Measurements from ENCODE around the gene MTARC1.

MTARC1 gene

DNA sequence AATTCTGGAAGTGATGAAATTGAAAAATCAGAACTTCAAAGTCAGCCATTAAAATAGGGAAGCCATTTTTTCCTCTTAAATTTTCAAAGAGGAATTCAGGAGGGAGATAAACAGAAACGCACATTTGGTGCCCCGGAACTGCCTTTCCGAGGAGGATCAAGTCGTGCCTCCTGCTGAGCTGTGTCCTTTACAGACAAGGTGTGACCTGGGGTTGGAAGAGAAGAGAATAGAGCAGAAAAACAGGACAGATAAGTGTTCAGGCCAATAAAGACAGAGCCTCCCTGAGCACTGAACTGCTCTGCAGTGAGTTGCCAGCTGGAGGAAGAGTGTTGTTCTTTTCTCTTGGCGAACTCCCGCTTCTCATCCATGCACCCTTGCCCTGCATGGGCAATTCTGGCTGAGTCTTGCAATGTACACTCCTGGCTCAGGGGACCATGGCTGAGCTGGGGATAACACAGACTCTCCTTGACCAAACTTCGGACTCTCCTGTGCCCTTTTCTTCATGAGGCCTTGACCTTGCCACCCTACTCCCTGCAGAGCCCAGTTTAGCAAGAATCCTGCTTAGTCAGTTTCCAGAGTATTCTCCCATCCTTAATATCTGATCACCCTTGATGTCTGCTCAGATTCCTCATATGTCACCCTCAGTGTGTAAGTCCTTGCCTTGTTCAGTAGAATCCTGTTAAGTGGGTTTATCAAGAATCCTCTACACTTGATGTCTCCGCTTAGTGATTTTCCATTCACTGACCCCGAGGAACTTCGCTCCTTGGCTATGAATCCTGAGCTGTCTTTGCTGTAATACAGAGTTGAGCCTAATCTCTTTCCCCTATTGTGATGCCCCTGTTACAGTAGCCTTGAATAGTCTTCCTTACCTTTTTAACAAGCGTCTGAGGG, 1.3 kb upstream of the MTARC1 start:
- Histone ChIP-seq H3K27me3 (ENCODE audit: insufficient read depth, poor library complexity, severe bottlenecking) (no peaks in the 10 kb centered on the region), H3K27ac (replicated peaks) (no peak overlapping the region), H3K4me3 (replicated peaks; ENCODE audit: insufficient read depth, low read length) (no peak overlapping the region)
- TF ChIP-seq, protein P1, sequence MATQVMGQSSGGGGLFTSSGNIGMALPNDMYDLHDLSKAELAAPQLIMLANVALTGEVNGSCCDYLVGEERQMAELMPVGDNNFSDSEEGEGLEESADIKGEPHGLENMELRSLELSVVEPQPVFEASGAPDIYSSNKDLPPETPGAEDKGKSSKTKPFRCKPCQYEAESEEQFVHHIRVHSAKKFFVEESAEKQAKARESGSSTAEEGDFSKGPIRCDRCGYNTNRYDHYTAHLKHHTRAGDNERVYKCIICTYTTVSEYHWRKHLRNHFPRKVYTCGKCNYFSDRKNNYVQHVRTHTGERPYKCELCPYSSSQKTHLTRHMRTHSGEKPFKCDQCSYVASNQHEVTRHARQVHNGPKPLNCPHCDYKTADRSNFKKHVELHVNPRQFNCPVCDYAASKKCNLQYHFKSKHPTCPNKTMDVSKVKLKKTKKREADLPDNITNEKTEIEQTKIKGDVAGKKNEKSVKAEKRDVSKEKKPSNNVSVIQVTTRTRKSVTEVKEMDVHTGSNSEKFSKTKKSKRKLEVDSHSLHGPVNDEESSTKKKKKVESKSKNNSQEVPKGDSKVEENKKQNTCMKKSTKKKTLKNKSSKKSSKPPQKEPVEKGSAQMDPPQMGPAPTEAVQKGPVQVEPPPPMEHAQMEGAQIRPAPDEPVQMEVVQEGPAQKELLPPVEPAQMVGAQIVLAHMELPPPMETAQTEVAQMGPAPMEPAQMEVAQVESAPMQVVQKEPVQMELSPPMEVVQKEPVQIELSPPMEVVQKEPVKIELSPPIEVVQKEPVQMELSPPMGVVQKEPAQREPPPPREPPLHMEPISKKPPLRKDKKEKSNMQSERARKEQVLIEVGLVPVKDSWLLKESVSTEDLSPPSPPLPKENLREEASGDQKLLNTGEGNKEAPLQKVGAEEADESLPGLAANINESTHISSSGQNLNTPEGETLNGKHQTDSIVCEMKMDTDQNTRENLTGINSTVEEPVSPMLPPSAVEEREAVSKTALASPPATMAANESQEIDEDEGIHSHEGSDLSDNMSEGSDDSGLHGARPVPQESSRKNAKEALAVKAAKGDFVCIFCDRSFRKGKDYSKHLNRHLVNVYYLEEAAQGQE (IDR thresholded peaks at IDR 0.05; ENCODE audit: insufficient replicate concordance, low read depth): no peak
- TF ChIP-seq CTCF (IDR thresholded peaks at IDR 0.05; ENCODE audit: insufficient read depth, low read length): no peak
- no peak for TF ChIP-seq GABPA (IDR thresholded peaks at IDR 0.05; ENCODE audit: low read depth)
- no peak for TF ChIP-seq SPI1 (IDR thresholded peaks at IDR 0.05; ENCODE audit: borderline replicate concordance, low read depth)
- DNase-seq (ENCODE audit: low read depth in 1 of 2, low spot score in 1 of 2): no peak

GRCh38 chr1:220786057-220786336, 716 bp upstream of the MTARC1 start:
- no peak overlapping the region for H3K4me3 ChIP-seq (replicated peaks; ENCODE audit: insufficient read depth, low read length)
- no peak for DNase-seq (ENCODE audit: low read depth in 1 of 2, low spot score in 1 of 2)
- no peak for TF ChIP-seq CTCF (IDR thresholded peaks at IDR 0.05; ENCODE audit: insufficient read depth, low read length)
- TF ChIP-seq POLR2AphosphoS5 (IDR thresholded peaks at IDR 0.05; ENCODE audit: low read depth): no peak
- TF ChIP-seq GABPA (IDR thresholded peaks at IDR 0.05; ENCODE audit: low read depth): no peak
- TF ChIP-seq, protein P1 (IDR thresholded peaks at IDR 0.05; ENCODE audit: insufficient replicate concordance, low read depth): no peak
- TF ChIP-seq SPI1 (IDR thresholded peaks at IDR 0.05; ENCODE audit: borderline replicate concordance, low read depth): no peak

DNA sequence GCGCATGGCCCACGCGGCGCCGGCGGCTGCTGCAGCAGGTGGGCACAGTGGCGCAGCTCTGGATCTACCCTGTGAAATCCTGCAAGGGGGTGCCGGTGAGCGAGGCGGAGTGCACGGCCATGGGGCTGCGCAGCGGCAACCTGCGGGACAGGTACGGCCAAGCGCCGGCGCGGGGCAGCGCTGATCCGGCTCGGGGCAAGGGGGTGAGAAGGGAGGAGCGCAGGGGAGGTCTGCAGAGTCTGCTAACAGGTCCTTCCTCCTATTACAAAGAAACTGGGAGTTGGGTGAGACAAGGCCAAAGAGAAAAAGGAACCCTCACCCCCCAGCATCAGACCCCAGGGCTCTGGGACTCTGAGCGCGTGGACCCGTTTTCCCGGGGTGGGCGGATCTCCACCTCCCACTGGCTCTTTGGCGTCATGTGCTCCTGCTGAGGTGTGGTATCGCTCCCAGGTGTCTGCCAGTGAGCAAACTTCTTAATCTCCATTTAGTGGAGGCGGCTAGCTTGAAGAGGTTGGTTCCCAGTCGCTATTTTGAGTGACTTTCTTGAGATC, 431 bp downstream of the MTARC1 start:
- DNase-seq (ENCODE audit: low read depth in 1 of 2, low spot score in 1 of 2): peak in 1 of 2 experiments; percentile 31
- no peaks in the 10 kb centered on the region for H3K27me3 ChIP-seq (ENCODE audit: insufficient read depth, poor library complexity, severe bottlenecking)
- TF ChIP-seq CTCF (IDR thresholded peaks at IDR 0.05; ENCODE audit: insufficient read depth, low read length) (no peak), GABPA (IDR thresholded peaks at IDR 0.05; ENCODE audit: low read depth) (no peak), SPI1 (IDR thresholded peaks at IDR 0.05; ENCODE audit: borderline replicate concordance, low read depth) (no peak), POLR2AphosphoS5 (IDR thresholded peaks at IDR 0.05; ENCODE audit: low read depth) (no peak)
- TF ChIP-seq, protein P1 (IDR thresholded peaks at IDR 0.05; ENCODE audit: insufficient replicate concordance, low read depth): no peak
- H3K4me3 ChIP-seq (replicated peaks; ENCODE audit: insufficient read depth, low read length): peak overlapping the region; percentile 44
- peak overlapping the region; percentile 63 for H3K27ac ChIP-seq (replicated peaks)

More at GRCh38 chr1:220786057-220786336, 716 bp upstream of the MTARC1 start:
- Histone ChIP-seq H3K27ac (replicated peaks) (no peak overlapping the region; the same call in 1 of the 2 replicates), H3K27me3 (ENCODE audit: insufficient read depth, poor library complexity, severe bottlenecking) (no peaks in the 10 kb centered on the region)
